Stimulated activated CD8-positive, alpha-beta memory T cell treated with anti-CD3 and anti-CD28 coated beads, Interleukin-7, amount 100 ng/mL, for 24 hours (primary cell): ENCODE data around the gene CLIP1.

Experiments
- DNase-seq: peaks from one replicate; pipeline ENCODE4 v3.0.0-alpha.2; 2020; ENCODE audit warnings: low read depth

The CLIP1 gene

DNA sequence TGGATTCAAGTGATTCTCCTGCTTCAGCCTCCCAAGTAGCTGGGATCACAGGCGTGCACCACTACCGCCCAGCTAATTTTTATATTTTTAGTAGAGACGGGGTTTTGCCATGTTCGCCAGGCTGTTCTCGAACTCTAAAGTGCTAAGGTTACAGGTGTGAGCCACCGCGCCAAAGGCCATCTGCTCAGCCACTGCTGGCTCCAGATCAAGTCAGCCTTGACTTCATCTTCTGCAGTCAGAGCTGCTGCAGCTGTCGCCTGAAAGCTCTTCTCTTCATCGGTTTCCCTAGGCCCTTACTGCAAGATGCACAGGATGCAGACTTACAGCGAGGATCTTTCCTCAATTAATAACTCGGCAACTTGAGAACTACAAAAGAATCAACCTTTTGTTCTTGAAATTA, 66.8 kb downstream of the CLIP1 start:
- no peak for DNase-seq

DNA sequence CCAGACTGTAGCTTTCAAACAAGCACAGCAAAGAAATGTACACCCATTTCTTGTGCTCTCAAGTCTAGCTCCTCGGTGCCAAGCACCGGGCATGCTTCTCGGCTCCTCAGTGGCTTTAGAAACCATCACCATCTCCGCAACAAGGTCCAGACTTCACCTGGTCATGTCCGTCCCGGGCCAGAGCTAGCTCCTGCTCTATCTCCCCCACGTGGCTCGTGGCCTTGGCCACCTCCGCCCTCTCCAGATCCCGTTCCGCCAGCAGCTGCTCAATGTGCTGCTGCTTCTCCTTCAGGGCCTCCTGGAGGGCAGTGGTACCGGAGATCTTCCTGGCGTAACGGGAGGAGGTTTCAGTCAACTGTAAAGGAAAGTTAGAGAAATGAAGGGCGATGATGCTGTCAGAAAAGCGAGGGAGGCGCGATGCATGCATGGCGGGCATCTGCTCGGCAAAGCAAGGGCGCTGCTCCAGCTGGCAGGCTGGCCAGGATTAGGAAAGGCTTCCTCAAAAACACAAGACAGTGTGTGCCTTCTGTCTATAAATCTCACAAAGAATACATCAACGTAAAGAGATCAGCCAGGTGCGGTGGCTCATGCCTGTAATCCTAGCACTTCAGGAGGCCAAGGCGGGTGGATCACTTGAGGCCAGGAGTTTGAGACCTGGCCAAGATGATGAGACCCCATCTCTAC, 67.4 kb downstream of the CLIP1 start:
- no peak for DNase-seq

DNA sequence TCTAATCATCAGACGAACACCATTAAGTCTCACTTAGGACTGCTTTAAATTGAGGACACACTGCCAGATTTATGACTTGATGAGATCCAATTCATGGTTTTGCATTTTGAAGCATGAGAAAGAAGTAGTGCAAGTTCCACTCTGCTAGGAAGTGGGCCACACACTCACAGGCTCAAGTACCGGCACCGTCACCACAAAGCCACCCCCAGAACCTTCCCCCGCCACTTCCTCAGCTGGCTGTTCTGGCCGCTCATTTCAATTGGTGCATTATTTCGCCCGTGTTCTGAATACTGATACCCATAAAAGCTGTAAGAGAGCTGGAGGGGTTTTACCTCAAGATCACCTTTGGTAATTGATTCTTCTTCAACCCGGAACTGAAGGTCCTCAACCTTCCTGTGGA, 70.1 kb downstream of the CLIP1 start:
- no peak for DNase-seq

- no peak for DNase-seq
These were observed 72.2 kb downstream of the CLIP1 start for GRCh38 chr12:122350141-122350848.

DNA sequence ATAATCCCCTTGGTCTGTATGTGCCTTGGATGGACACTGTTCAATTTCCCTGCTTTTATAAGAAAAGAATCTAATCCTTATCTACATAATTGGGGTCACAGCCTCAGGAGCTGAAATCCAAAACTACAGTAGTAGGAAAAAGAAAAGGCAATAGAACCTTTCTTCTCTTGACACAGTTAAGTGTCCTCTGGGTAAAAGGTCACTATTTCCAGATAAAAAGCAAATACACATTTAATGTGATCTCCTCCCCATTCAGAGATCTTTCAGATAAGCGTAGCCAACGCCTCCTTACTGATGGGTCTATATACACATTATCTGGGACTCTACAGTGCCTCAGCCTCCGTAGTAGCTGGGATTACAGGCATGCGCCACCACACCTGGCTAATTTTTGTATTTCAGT, 73.4 kb downstream of the CLIP1 start:
- no peak for DNase-seq

GRCh38 chr12:122348505-122348904, 74.0 kb downstream of the CLIP1 start:
- no peak for DNase-seq

GRCh38 chr12:122346054-122346453, 76.4 kb downstream of the CLIP1 start:
- DNase-seq = no peak

GRCh38 chr12:122345042-122345441, 77.4 kb downstream of the CLIP1 start:
- no peak for DNase-seq

- peak; percentile 12 for DNase-seq
These were observed 86.2 kb downstream of the CLIP1 start for GRCh38 chr12:122336015-122336946.

- DNase-seq = no peak
These were observed 89.1 kb downstream of the CLIP1 start for GRCh38 chr12:122333142-122334087.

DNA sequence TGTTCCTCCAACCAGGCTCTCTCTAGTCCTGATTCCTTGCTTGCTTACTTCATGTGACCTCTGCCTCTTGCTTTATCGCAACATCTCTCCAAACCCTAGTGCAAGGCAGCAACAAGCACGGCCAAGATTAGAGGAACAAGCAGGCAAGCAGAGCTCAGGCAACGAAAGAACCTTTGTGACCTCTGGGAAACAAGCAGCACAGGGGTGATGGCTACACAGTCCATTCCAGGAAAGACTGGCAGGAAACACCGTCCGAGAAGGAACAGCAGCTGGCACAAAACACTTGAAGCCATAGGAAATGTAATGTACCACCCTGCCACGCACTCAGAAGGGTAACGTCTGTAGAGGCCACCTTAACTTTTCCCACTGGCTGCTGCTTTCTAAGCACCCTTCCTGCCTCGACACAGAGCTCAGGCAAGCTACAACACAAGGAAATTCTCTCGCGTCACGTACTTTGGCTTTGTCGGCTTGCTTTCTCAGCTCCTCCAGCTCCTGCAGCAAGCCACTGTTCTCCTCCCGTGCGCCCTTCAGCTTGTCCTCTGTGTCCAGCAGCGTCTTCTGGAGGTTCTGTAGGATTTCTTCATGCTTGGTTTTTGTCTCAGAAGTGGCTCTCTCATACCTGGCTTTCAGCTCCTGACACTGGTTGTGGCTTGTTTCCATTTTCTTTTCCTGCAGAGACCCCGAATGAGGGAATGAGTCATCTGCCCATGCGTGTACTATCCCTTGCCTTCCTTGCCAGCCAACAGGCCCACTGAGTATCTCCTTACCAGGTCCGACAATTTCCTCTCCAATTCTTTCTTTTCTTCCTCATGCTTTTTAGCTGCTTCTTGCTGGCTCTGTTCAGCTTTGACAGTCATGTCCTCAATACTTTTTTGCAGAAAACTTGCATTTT, 94.7 kb downstream of the CLIP1 start:
- DNase-seq = no peak

GRCh38 chr12:122327014-122327413, 95.5 kb downstream of the CLIP1 start:
- no peak for DNase-seq

DNA sequence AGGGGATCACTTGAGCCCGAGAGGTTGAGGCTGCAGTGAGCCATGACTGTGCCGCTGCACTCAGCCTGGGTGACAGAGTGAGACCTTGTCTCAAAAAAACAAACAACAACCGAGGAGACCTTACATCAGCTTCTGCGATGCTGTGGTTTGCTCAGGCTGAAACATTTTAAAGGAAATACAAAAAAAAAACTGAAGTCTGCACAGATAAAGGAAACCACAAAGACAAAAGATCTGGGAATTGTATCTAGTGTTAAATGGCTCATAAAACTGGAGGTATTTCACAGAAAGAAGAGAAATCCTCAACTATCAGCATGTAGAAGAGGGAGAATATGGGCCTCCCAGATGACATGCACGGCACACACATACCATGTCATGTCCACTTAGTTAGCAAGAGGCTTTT, 95.9 kb downstream of the CLIP1 start:
- no peak for DNase-seq

DNA sequence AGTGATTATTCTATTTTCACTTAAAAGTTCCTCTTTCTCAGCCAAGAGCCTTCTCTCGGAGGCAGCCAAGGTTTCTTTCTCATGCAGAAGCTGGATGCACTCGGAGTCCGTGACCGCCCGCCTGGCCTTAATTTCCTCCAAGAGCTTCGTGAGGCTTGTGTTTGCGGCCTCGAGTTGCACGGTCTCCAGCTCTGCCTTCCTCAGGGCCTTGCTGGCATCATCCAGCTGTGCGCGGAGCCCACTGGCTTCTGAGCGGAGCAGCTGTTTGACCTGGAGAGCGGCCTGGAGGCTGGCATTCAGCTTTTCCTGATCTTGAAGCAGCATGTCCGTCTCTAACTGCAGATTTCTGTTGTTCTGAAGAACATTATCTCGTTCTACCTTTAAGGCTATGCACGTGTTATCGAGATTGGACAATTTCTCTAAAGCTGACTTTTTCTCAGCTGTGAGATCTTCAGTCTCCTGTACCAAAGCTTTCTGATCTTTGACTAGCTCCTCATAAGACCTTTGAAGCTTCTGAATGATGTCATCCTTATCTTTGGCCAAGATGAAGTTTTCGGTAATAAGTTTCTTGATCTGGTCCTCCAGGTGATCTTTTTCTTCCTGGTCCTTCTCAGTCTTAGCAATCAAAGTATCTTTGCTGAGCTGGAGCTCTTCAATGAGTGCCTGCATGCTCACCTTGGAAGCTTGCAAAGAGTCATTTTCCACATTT, 99.0 kb downstream of the CLIP1 start:
- no peak for DNase-seq

DNA sequence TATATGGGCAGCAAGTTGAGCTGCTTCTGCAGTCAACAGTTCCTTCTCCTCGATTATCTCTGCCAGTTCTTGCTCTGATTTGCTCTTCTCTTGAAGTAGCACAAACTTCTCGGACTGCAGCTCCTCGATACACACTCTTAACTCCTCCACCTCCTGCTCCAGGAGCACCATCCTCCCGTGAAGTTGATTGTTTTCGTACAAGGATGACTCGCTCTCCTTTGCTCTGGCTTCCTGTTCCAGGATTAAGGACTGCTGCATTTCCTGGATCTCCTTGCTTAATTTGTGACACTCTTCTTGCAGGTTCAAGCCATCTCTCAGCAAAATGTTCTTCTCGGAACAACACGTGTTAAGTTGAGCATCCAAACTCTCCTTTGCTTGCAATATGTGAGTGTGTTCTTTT, 100.0 kb downstream of the CLIP1 start:
- no peak for DNase-seq

DNA sequence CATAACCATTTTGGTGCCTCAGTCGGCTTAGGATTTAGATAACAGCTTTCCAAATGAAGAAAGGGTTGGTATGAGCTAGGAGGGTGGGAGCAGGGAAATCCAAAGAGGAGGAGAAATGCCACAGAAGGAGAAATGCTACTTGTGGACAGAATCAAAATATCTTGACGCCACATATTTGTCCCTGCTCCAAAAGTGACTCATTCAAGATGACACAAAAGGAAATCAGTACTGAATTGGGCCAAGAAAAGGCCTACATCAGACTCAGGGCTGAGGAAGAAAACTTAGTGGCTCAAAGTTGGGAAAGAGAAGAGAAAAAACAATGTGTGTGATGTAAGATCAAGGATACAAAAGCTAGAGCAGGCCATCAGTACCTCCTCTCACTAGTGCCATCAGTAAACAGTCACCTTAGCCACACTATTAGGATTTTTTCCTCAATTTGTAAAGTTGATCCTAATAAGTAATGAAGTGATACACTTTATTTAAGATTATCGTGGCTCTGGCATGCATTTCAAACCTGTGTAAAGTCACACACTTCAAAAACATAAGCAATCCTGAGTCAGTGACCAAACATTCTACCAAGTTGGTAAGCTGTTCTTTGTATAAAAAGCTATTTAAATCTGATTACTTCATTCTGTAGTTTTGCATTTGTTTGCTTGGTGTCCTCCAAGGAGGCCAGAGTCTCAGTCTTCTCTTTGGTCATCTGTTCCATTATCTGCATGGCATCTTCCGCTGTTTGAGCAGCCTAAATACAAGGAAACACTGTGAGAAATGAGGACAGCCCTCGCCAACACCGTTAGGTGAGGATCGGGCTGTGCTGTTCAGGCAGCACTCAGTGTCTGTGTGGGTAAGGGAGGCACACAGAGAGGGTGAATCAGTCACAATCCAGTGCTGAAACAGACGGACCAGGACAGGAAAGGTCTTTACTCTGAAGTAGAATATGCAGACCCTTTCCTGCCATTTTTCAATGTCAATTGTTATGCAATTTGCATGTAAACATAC, 103.6 kb downstream of the CLIP1 start:
- no peak for DNase-seq

DNA sequence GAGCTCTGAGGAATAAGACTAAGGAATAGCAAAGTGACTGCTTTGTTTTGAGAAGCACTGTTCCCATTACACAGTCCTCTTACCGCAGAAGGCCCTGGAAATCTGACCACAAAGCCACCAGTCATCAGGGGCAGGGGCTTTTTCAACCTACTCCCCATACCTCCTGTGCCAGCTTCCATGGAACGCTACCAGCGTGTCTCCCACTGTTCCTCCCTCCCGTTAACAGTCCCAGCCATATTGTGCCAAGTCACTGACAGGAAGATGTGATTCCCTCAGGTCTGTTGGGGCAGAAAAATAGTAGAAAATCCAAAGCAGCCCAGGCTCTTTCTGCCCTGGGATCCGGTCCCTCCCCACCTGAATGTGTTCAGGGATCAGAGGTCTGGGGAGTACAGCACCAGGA, 109.5 kb downstream of the CLIP1 start:
- DNase-seq = no peak

DNA sequence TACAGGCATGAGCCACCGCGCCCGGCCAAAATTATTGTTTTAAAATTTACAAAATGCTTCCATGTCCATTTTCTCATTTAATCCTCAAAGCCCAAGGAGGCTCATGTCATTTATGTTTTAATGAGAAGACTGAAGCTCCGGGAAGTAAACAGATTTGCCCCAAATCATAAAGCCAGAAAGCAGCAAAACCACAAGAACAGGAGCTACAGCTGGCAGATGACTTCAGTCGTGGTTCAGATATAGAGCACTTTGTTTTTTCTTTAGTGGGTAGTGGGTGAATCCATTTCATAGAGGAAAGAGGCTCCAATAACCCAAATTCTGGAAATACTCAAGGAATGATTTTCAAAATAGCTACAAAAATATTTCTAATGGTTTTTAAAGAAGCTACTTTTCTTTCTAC, 110.8 kb downstream of the CLIP1 start:
- no peak for DNase-seq
